ENCODE measurements around the gene CTR9. TPM values are rescaled to one million over a fixed set of nuclear protein-coding genes. Genes with fewer than 3 reads are reported as not detected.

The CTR9 gene
- total RNA-seq, 2 donors from 2014 or later, result 12.2 to 28.7 TPM

- ATAC-seq (no peak), DNase-seq (no peak)
- TF ChIP-seq, protein P1, sequence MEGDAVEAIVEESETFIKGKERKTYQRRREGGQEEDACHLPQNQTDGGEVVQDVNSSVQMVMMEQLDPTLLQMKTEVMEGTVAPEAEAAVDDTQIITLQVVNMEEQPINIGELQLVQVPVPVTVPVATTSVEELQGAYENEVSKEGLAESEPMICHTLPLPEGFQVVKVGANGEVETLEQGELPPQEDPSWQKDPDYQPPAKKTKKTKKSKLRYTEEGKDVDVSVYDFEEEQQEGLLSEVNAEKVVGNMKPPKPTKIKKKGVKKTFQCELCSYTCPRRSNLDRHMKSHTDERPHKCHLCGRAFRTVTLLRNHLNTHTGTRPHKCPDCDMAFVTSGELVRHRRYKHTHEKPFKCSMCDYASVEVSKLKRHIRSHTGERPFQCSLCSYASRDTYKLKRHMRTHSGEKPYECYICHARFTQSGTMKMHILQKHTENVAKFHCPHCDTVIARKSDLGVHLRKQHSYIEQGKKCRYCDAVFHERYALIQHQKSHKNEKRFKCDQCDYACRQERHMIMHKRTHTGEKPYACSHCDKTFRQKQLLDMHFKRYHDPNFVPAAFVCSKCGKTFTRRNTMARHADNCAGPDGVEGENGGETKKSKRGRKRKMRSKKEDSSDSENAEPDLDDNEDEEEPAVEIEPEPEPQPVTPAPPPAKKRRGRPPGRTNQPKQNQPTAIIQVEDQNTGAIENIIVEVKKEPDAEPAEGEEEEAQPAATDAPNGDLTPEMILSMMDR (IDR thresholded peaks at IDR 0.05), result no peak
- TF ChIP-seq POLR2A (IDR thresholded peaks at IDR 0.05), result no peak
- no peaks in the 10 kb centered on the region for H3K27me3 ChIP-seq
- no peak overlapping the region for H3K27ac ChIP-seq
- H3K36me3 ChIP-seq (replicated peaks in 1 of 2; ENCODE audit: insufficient read depth in 1 of 2, low read depth in 2 of 2), result no peaks in the 10 kb centered on the region
- WGBS, 2 donors, result 89 to 98% methylated on average over 2 of the region's 2 CpGs
- no peaks in the 10 kb centered on the region for H3K4me1 ChIP-seq
- no peaks in the 10 kb centered on the region for H3K9me3 ChIP-seq
- intact Hi-C loops (cut with DNase I), result no loop called here
- no peak overlapping the region for H3K4me3 ChIP-seq
These were observed 4.2 kb upstream of the CTR9 start for GRCh38 chr11:10746871-10747270.

- no peak overlapping the region for H3K4me3 ChIP-seq
- H3K4me1 ChIP-seq, result peaks cover 7% of the 10 kb centered on the region
- TF ChIP-seq, protein P1 (IDR thresholded peaks at IDR 0.05), result no peak
- TF ChIP-seq POLR2A (IDR thresholded peaks at IDR 0.05), result no peak
- no peak for ATAC-seq
- intact Hi-C loops (cut with DNase I), result no loop called here
- H3K27me3 ChIP-seq, result no peaks in the 10 kb centered on the region
- no peaks in the 10 kb centered on the region for H3K36me3 ChIP-seq (replicated peaks in 1 of 2; ENCODE audit: insufficient read depth in 1 of 2, low read depth in 2 of 2)
- H3K9me3 ChIP-seq, result no peaks in the 10 kb centered on the region
- DNase-seq, result no peak
- H3K27ac ChIP-seq, result no peak overlapping the region
These were observed 3.3 kb upstream of the CTR9 start for GRCh38 chr11:10747733-10748132.

GRCh38 chr11:10749476-10749875, 1.6 kb upstream of the CTR9 start:
- Histone ChIP-seq H3K27me3 (no peaks in the 10 kb centered on the region), H3K9me3 (no peaks in the 10 kb centered on the region), H3K4me3 (no peak overlapping the region), H3K27ac (no peak overlapping the region), H3K36me3 (replicated peaks in 1 of 2; ENCODE audit: insufficient read depth in 1 of 2, low read depth in 2 of 2) (peaks cover 0 to 5% of the 10 kb centered on the region in 2 donors), H3K4me1 (peaks cover 12% of the 10 kb centered on the region)
- intact Hi-C loops (cut with DNase I), result no loop called here
- TF ChIP-seq, protein P1 (IDR thresholded peaks at IDR 0.05), result no peak
- no peak for TF ChIP-seq POLR2A (IDR thresholded peaks at IDR 0.05)
- ATAC-seq (no peak), DNase-seq (no peak)
- 72 to 76% methylated on average over 2 of the region's 2 CpGs for WGBS, 2 donors

- intact Hi-C loops (cut with DNase I), result no loop called here
- Histone ChIP-seq H3K36me3 (replicated peaks in 1 of 2; ENCODE audit: insufficient read depth in 1 of 2, low read depth in 2 of 2) (peaks cover 0 to 16% of the 10 kb centered on the region in 2 donors), H3K9me3 (no peaks in the 10 kb centered on the region), H3K4me3 (peak overlapping the region; percentile 26 to 78), H3K4me1 (peaks cover 12% of the 10 kb centered on the region), H3K27ac (peak overlapping the region; percentile 76 to 99 (median 92)), H3K27me3 (no peaks in the 10 kb centered on the region)
- ATAC-seq (peak; percentile 14), DNase-seq (no peak)
- no peak for TF ChIP-seq POLR2A (IDR thresholded peaks at IDR 0.05)
- TF ChIP-seq, protein P1 (IDR thresholded peaks at IDR 0.05), result no peak
- 0 to 1% methylated on average over 14 of the region's 14 CpGs for WGBS, 2 donors
These were observed 515 bp downstream of the CTR9 start for GRCh38 chr11:10751581-10751940.

DNA sequence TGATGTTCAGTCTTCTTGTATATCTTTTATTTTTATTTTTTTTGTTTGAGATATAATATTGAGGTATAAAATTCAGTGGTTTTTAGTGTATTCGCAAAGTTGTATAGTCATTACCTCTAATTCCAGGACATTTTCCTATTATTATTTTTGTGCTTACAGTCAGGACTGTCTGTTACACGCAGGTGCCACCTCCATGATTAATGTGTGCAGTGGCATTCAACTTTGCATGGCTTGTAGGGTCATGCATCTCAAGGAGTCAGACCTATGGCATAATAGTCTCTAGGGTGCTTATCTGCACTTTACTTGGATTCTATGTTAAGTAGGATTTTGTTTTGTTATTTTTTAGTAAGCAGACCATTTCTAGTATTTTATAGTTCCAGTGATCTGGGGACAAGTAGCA, 1.0 kb downstream of the CTR9 start:
- Histone ChIP-seq H3K27me3 (no peaks in the 10 kb centered on the region), H3K4me3 (peak overlapping the region in 1 of 2 donors; percentile 78), H3K9me3 (no peaks in the 10 kb centered on the region), H3K27ac (peak overlapping the region in 1 of 4 donors; percentile 99), H3K4me1 (peaks cover 12% of the 10 kb centered on the region), H3K36me3 (replicated peaks in 1 of 2; ENCODE audit: insufficient read depth in 1 of 2, low read depth in 2 of 2) (peaks cover 0 to 20% of the 10 kb centered on the region in 2 donors)
- ATAC-seq (no peak), DNase-seq (no peak)
- TF ChIP-seq, protein P1 (IDR thresholded peaks at IDR 0.05), result no peak
- TF ChIP-seq POLR2A (IDR thresholded peaks at IDR 0.05), result no peak
- intact Hi-C loops (cut with DNase I), result no loop called here
- 12 to 21% methylated on average over 2 of the region's 2 CpGs for WGBS, 2 donors

Measured in body of pancreas (tissue), 4 donors.